WTC11 (cell line): ENCODE measurements around the gene RSRC1. TPM values are rescaled to one million over a fixed set of nuclear protein-coding genes. Genes with fewer than 3 reads are reported as not detected.
A peak's percentile ranks its signal among the peaks of the same experiment; 100 is the strongest.

ENCODE experiments used
- ATAC-seq: fragments of 200-7000 bp; cut with Tn5 transposase; 2 replicates; pipeline ENCODE4 v1.10.0; 2021; ENCODE audit warnings: mild to moderate bottlenecking, moderate library complexity
- CTCF ChIA-PET: fragments of 300-600 bp; sonication (Branson Sonifier 250); formaldehyde crosslinking; loops from one replicate; lab custom pipeline; 2021; ENCODE audit warnings: antibody characterized with exemption; lab: Charles Lee
- POLR2A ChIA-PET: fragments of 350-600 bp; sonication (Branson Sonifier 250); formaldehyde crosslinking; loops from one replicate; lab custom pipeline; 2021; ENCODE audit warnings: antibody characterized with exemption; lab: Charles Lee
- DNase-seq: peaks from one replicate; pipeline ENCODE4 v3.0.0; 2021; ENCODE audit warnings: low spot score
- H3K27ac Mint-ChIP-seq: 2 replicates; pipeline ENCODE4 v1.8.0; 2021; ENCODE audit warnings: mixed read lengths
- H3K27me3 Mint-ChIP-seq: 2 replicates; pipeline ENCODE4 v1.8.0; 2021; ENCODE audit warnings: low read depth, mild to moderate bottlenecking, moderate library complexity, mixed read lengths
- H3K36me3 Mint-ChIP-seq: 2 replicates; pipeline ENCODE4 v1.8.0; 2021; ENCODE audit warnings: mixed read lengths
- H3K4me1 Mint-ChIP-seq: 2 replicates; pipeline ENCODE4 v1.8.0; 2022; ENCODE audit warnings: mixed read lengths
- H3K4me3 Mint-ChIP-seq: 2 replicates; pipeline ENCODE4 v1.8.0; 2021; ENCODE audit warnings: mild to moderate bottlenecking, moderate library complexity, mixed read lengths
- H3K9me3 Mint-ChIP-seq: 2 replicates; pipeline ENCODE4 v1.8.0; 2021; ENCODE audit warnings: mixed read lengths
- ELF4 ChIP-seq: sonication (generic); formaldehyde crosslinking; IDR thresholded peaks from 2 replicates; pipeline ENCODE4 v1.8.1; 2022; ENCODE audit warnings: low read depth, mild to moderate bottlenecking, moderate library complexity, missing genetic modification reagents
- FOXP1 ChIP-seq: sonication (generic); formaldehyde crosslinking; IDR thresholded peaks from 2 replicates; pipeline ENCODE4 v1.8.0; 2022; ENCODE audit warnings: missing genetic modification reagents, mild to moderate bottlenecking, moderate library complexity, borderline replicate concordance
- GTF2I ChIP-seq: fragments of 250-450 bp; sonication (Bioruptor Pico); conservative IDR thresholded peaks from 2 replicates; pipeline ENCODE4 v1.4.0; 2021; ENCODE audit warnings: mild to moderate bottlenecking
- HMGA2 ChIP-seq: fragments of 250-450 bp; sonication (Bioruptor Pico); IDR thresholded peaks from 2 replicates; pipeline ENCODE4 v1.4.0; 2021; ENCODE audit warnings: mild to moderate bottlenecking, moderate library complexity
- IRF1 ChIP-seq: sonication (generic); formaldehyde crosslinking; IDR thresholded peaks from 2 replicates; pipeline ENCODE4 v1.8.0; 2023; ENCODE audit warnings: missing genetic modification reagents
- IRF2 ChIP-seq: sonication (generic); formaldehyde crosslinking; IDR thresholded peaks from 2 replicates; pipeline ENCODE4 v1.8.0; 2022; ENCODE audit warnings: low read depth, missing genetic modification reagents, borderline replicate concordance
- KAT7 ChIP-seq: sonication (generic); formaldehyde crosslinking; IDR thresholded peaks from 2 replicates; pipeline ENCODE4 v1.8.1; 2023; ENCODE audit warnings: missing genetic modification reagents, mild to moderate bottlenecking, borderline replicate concordance
- MAX ChIP-seq: sonication (generic); formaldehyde crosslinking; IDR thresholded peaks from 2 replicates; pipeline ENCODE4 v1.8.0; 2022; ENCODE audit warnings: mild to moderate bottlenecking, missing genetic modification reagents
- NFATC4 ChIP-seq: fragments of 250-450 bp; sonication (Bioruptor Pico); IDR thresholded peaks from 2 replicates; pipeline ENCODE4 v1.9.0; 2021; ENCODE audit warnings: mild to moderate bottlenecking
- NR1H2 ChIP-seq: sonication (generic); formaldehyde crosslinking; IDR thresholded peaks from 2 replicates; pipeline ENCODE4 v1.9.0; 2021; ENCODE audit warnings: mild to moderate bottlenecking, moderate library complexity, missing genetic modification reagents
- NR2C2 ChIP-seq: sonication (generic); formaldehyde crosslinking; IDR thresholded peaks from 2 replicates; pipeline ENCODE4 v1.8.0; 2022; ENCODE audit warnings: mild to moderate bottlenecking, missing genetic modification reagents
- PREB ChIP-seq: sonication (generic); formaldehyde crosslinking; IDR thresholded peaks from 2 replicates; pipeline ENCODE4 v1.8.1; 2022; ENCODE audit warnings: mild to moderate bottlenecking, missing genetic modification reagents, moderate library complexity, borderline replicate concordance
- RELA ChIP-seq: sonication (generic); formaldehyde crosslinking; IDR thresholded peaks from 2 replicates; pipeline ENCODE4 v1.8.1; 2022; ENCODE audit warnings: missing genetic modification reagents, mild to moderate bottlenecking, borderline replicate concordance
- RORB ChIP-seq: fragments of 250-450 bp; sonication (Bioruptor Pico); IDR thresholded peaks from 2 replicates; pipeline ENCODE4 v1.9.0; 2021; ENCODE audit warnings: mild to moderate bottlenecking
- SMAD4 ChIP-seq: sonication (generic); formaldehyde crosslinking; IDR thresholded peaks from 2 replicates; pipeline ENCODE4 v1.8.0; 2022; ENCODE audit warnings: mild to moderate bottlenecking, missing genetic modification reagents
- ZNF396 ChIP-seq: fragments of 250-450 bp; sonication (Bioruptor Pico); IDR thresholded peaks from 2 replicates; pipeline ENCODE4 v1.8.0; 2021; ENCODE audit warnings: mild to moderate bottlenecking, moderate library complexity, borderline replicate concordance
- ZNF416 ChIP-seq: fragments of 250-450 bp; sonication (Bioruptor Pico); IDR thresholded peaks from 2 replicates; pipeline ENCODE4 v1.9.0; 2021; ENCODE audit warnings: mild to moderate bottlenecking, inconsistent platforms
- ZNF423 ChIP-seq: fragments of 250-450 bp; sonication (Bioruptor Pico); IDR thresholded peaks from 2 replicates; pipeline ENCODE4 v2.1.2; 2022; ENCODE audit warnings: mild to moderate bottlenecking, moderate library complexity
- total RNA-seq: library from RNA; stranded (reverse); gene quantifications from 3 replicates; pipeline ENCODE4 v1.2.3, GENCODE V29; 2021
- TF ChIP-seq, protein P1 (sequence below): fragments of 250-450 bp; sonication (Bioruptor Pico); IDR thresholded peaks from 2 replicates; pipeline ENCODE4 v1.8.0; 2021; ENCODE audit warnings: mild to moderate bottlenecking
- TF ChIP-seq, protein P2 (sequence below): sonication (generic); formaldehyde crosslinking; IDR thresholded peaks from 2 replicates; pipeline ENCODE4 v1.8.1; 2023; ENCODE audit warnings: mild to moderate bottlenecking, missing genetic modification reagents
- TF ChIP-seq, protein P3 (sequence below): fragments of 250-450 bp; sonication (Bioruptor Pico); IDR thresholded peaks from 2 replicates; pipeline ENCODE4 v1.9.0; 2021; ENCODE audit warnings: mild to moderate bottlenecking
- TF ChIP-seq, protein P4 (sequence below): sonication (generic); formaldehyde crosslinking; IDR thresholded peaks from 2 replicates; pipeline ENCODE4 v1.8.1; 2022; ENCODE audit warnings: missing genetic modification reagents, borderline replicate concordance
- TF ChIP-seq, protein P5 (sequence below): sonication (generic); formaldehyde crosslinking; IDR thresholded peaks from 2 replicates; pipeline ENCODE4 v1.8.1; 2023; ENCODE audit warnings: mild to moderate bottlenecking, missing genetic modification reagents, borderline replicate concordance

The RSRC1 gene
- total RNA-seq, 1 experiment from 2014 or later: 21.3 TPM

- peaks cover 2% of the 10 kb centered on the region; the same call in 1 of the 2 replicates for H3K36me3 Mint-ChIP-seq
- no peak overlapping the region for H3K4me3 Mint-ChIP-seq
- no peaks in the 10 kb centered on the region for H3K27me3 Mint-ChIP-seq
- peaks cover 14% of the 10 kb centered on the region for H3K9me3 Mint-ChIP-seq
- TF ChIP-seq ZNF396 (CRISPR knock-in tag) (no peak), GTF2I (CRISPR knock-in tag) (no peak), HMGA2 (CRISPR knock-in tag) (no peak), RELA (CRISPR knock-in tag) (no peak), PREB (CRISPR knock-in tag) (no peak), NFATC4 (CRISPR knock-in tag) (no peak), MAX (no peak), IRF1 (no peak), KAT7 (no peak), NR1H2 (CRISPR knock-in tag) (no peak), RORB (CRISPR knock-in tag) (no peak)
- TF ChIP-seq, protein P1, sequence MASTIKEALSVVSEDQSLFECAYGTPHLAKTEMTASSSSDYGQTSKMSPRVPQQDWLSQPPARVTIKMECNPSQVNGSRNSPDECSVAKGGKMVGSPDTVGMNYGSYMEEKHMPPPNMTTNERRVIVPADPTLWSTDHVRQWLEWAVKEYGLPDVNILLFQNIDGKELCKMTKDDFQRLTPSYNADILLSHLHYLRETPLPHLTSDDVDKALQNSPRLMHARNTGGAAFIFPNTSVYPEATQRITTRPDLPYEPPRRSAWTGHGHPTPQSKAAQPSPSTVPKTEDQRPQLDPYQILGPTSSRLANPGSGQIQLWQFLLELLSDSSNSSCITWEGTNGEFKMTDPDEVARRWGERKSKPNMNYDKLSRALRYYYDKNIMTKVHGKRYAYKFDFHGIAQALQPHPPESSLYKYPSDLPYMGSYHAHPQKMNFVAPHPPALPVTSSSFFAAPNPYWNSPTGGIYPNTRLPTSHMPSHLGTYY (CRISPR knock-in tag): no peak
- TF ChIP-seq, protein P2, sequence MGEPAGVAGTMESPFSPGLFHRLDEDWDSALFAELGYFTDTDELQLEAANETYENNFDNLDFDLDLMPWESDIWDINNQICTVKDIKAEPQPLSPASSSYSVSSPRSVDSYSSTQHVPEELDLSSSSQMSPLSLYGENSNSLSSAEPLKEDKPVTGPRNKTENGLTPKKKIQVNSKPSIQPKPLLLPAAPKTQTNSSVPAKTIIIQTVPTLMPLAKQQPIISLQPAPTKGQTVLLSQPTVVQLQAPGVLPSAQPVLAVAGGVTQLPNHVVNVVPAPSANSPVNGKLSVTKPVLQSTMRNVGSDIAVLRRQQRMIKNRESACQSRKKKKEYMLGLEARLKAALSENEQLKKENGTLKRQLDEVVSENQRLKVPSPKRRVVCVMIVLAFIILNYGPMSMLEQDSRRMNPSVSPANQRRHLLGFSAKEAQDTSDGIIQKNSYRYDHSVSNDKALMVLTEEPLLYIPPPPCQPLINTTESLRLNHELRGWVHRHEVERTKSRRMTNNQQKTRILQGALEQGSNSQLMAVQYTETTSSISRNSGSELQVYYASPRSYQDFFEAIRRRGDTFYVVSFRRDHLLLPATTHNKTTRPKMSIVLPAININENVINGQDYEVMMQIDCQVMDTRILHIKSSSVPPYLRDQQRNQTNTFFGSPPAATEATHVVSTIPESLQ (CRISPR knock-in tag): no peak
- TF ChIP-seq, protein P3, sequence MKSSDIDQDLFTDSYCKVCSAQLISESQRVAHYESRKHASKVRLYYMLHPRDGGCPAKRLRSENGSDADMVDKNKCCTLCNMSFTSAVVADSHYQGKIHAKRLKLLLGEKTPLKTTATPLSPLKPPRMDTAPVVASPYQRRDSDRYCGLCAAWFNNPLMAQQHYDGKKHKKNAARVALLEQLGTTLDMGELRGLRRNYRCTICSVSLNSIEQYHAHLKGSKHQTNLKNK (CRISPR knock-in tag): no peak
- TF ChIP-seq, protein P4, sequence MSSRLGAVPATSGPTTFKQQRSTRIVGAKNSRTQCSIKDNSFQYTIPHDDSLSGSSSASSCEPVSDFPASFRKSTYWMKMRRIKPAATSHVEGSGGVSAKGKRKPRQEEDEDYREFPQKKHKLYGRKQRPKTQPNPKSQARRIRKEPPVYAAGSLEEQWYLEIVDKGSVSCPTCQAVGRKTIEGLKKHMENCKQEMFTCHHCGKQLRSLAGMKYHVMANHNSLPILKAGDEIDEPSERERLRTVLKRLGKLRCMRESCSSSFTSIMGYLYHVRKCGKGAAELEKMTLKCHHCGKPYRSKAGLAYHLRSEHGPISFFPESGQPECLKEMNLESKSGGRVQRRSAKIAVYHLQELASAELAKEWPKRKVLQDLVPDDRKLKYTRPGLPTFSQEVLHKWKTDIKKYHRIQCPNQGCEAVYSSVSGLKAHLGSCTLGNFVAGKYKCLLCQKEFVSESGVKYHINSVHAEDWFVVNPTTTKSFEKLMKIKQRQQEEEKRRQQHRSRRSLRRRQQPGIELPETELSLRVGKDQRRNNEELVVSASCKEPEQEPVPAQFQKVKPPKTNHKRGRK (CRISPR knock-in tag): no peak
- CTCF ChIA-PET: no interaction called here
- peaks cover 5% of the 10 kb centered on the region; the same call in 1 of the 2 replicates for H3K4me1 Mint-ChIP-seq
- ATAC-seq: no peak
- DNase-seq: no peak
- POLR2A ChIA-PET: no interaction called here
- peak overlapping the region; percentile 1; the same call in 1 of the 2 replicates for H3K27ac Mint-ChIP-seq
Observed at GRCh38 chr3:158492685-158493084, 382.8 kb downstream of the RSRC1 start.

- DNase-seq: no peak
- no peak for ATAC-seq
- Mint-ChIP-seq H3K4me1 (peaks cover 5% of the 10 kb centered on the region; the same call in 1 of the 2 replicates), H3K9me3 (peaks cover 27% of the 10 kb centered on the region), H3K27ac (no peak overlapping the region), H3K4me3 (no peak overlapping the region), H3K27me3 (no peaks in the 10 kb centered on the region), H3K36me3 (peaks cover 14% of the 10 kb centered on the region)
- CTCF ChIA-PET: interaction anchor here (0.6 kb wide), 1 partner anchor 115 kb away, joined by 6 read pairs; no protein-coding TSS in a partner anchor
- POLR2A ChIA-PET: no interaction called here
- no peak for TF ChIP-seq RORB (CRISPR knock-in tag)
- TF ChIP-seq SMAD4 (CRISPR knock-in tag): no peak
- no peak for TF ChIP-seq ZNF416 (CRISPR knock-in tag)
- no peak for TF ChIP-seq FOXP1
- no peak for TF ChIP-seq NR2C2 (CRISPR knock-in tag)
- TF ChIP-seq, protein P5, sequence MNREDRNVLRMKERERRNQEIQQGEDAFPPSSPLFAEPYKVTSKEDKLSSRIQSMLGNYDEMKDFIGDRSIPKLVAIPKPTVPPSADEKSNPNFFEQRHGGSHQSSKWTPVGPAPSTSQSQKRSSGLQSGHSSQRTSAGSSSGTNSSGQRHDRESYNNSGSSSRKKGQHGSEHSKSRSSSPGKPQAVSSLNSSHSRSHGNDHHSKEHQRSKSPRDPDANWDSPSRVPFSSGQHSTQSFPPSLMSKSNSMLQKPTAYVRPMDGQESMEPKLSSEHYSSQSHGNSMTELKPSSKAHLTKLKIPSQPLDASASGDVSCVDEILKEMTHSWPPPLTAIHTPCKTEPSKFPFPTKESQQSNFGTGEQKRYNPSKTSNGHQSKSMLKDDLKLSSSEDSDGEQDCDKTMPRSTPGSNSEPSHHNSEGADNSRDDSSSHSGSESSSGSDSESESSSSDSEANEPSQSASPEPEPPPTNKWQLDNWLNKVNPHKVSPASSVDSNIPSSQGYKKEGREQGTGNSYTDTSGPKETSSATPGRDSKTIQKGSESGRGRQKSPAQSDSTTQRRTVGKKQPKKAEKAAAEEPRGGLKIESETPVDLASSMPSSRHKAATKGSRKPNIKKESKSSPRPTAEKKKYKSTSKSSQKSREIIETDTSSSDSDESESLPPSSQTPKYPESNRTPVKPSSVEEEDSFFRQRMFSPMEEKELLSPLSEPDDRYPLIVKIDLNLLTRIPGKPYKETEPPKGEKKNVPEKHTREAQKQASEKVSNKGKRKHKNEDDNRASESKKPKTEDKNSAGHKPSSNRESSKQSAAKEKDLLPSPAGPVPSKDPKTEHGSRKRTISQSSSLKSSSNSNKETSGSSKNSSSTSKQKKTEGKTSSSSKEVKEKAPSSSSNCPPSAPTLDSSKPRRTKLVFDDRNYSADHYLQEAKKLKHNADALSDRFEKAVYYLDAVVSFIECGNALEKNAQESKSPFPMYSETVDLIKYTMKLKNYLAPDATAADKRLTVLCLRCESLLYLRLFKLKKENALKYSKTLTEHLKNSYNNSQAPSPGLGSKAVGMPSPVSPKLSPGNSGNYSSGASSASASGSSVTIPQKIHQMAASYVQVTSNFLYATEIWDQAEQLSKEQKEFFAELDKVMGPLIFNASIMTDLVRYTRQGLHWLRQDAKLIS: no peak
- no peak for TF ChIP-seq ELF4 (CRISPR knock-in tag)
- no peak for TF ChIP-seq IRF2 (CRISPR knock-in tag)
- TF ChIP-seq, protein P2 (CRISPR knock-in tag): no peak
- TF ChIP-seq ZNF423: no peak
Observed at GRCh38 chr3:158493931-158494330, 384.0 kb downstream of the RSRC1 start.
